COLO829 (cell line): Measurements from ENCODE around the gene MEIS1.
A peak's percentile ranks its signal among the peaks of the same experiment; 100 is the strongest.

ENCODE experiments used
- DNase-seq: peaks from one replicate; pipeline ENCODE4 v3.0.0; 2012; ENCODE audit warnings: low spot score

MEIS1 gene

DNA sequence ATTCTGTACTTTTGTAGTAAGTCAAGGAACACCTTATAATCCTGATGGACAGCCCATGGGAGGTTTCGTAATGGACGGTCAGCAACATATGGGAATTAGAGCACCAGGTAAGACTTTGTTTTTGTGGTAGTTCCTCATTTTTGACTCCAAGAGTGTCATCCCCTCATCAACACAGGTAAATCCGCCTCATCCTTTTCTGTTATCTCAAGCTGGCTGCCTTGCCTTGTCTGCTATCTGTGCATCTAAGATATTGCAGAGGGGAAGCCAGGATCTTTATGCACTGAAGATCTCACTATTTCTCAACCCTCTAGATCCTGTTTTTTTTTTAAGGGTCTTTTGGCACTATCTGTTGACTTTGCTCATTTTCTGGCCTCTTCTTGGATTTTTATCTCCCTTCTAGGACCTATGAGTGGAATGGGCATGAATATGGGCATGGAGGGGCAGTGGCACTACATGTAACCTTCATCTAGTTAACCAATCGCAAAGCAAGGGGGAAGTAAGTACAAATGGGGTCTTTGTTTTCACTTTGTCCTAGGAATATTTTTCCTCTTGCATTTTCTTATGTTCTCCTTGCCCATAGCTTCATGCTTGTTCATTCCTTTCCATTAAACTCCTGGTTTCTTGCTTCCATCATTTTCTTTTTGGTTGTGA lies 133.8 kb downstream of the MEIS1 start:
- no peak for DNase-seq

DNA sequence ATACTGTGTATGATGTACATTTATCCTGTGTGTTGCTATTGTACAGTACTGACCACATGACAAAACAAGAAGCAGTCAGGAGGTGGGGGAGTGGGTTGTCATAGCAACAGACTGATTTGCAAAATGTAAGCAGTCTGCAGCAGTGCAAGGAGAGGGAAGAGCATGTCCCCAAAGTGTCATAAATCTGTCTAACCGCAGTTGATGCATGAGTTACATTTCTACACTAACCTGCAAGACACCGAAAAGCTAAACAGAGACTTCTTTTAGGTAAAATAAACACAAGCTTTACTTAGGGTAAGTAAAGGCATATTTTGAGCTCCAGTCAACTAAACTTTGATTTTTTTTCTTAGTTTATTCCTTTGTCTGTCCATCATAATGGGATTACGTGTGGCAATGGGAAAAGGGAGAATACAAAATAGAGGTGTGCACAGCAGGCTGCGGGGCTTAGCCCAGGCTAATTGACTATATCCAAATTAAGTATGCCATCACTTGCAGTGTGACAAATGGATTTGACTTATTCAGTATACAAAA lies 134.5 kb downstream of the MEIS1 start:
- peak; percentile 46 for DNase-seq

DNA sequence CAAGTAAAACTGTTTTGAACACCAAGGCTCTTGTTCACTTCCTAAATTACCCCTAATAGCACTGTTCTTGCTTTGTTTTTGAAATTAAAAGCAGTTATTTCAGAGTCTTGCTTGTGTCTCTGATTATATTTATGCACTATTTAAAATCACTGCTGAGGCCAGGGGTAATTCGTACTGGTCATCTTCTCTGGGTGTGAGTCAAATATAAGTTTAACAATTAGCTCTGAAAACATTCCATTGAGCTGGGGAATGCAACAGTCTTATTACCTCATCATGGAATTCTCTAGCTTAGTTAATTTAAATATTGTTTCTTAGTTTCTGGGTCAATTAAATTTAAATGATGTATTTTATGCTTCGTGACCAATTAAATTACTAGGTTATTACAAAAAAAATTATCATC lies 135.0 kb downstream of the MEIS1 start:
- DNase-seq, result no peak

DNA sequence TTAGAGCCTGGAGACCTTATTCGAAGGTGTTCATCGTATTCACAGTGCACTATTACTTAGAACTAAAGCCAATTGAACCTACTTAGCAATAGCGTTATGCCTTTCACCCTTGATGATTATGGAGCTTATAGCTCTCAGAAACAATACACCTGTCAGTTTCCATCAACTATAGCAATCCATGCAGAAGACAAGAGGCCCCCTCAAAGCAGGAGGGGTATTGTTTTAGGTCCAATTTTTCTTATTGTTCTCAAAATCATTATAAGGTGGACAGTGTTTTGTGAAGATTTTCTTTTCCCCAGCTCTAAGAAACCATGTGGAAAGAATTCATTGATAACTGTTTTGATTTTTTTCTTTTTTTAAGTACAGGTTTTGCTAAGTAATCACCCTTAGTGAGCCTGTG lies 135.5 kb downstream of the MEIS1 start:
- DNase-seq, result no peak

DNA sequence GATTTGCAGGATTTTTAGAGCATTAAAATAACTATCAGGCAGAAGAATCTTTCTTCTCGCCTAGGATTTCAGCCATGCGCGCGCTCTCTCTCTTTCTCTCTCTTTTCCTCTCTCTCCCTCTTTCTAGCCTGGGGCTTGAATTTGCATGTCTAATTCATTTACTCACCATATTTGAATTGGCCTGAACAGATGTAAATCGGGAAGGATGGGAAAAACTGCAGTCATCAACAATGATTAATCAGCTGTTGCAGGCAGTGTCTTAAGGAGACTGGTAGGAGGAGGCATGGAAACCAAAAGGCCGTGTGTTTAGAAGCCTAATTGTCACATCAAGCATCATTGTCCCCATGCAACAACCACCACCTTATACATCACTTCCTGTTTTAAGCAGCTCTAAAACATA lies 137.0 kb downstream of the MEIS1 start:
- DNase-seq, result no peak

DNA sequence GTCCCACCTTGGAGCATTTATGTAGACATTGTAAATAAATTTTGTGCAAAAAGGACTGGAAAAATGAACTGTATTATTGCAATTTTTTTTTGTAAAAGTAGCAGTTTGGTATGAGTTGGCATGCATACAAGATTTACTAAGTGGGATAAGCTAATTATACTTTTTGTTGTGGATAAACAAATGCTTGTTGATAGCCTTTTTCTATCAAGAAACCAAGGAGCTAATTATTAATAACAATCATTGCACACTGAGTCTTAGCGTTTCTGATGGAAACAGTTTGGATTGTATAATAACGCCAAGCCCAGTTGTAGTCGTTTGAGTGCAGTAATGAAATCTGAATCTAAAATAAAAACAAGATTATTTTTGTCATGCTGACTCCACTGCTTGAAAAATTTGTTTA lies 137.5 kb downstream of the MEIS1 start:
- no peak for DNase-seq

DNA sequence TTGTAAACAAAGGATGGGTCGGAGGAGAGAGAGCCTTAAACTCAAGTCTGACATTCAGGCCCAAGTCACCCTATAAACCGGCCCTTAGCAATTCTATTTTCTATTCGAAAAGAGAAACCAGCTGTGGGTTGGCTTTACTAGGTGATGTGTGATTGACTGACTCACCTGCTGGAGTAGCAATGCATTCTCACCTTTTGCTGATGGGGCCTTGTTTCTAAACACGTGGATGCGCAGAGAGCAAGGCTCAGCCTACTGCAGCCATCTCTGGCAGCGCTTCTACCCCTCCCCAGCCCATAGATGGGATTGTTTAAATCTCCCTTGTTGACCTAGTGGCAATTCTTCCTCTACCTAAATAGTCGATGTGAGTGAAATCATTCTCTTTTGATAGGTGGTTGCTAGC lies 138.5 kb downstream of the MEIS1 start:
- DNase-seq, result no peak

DNA sequence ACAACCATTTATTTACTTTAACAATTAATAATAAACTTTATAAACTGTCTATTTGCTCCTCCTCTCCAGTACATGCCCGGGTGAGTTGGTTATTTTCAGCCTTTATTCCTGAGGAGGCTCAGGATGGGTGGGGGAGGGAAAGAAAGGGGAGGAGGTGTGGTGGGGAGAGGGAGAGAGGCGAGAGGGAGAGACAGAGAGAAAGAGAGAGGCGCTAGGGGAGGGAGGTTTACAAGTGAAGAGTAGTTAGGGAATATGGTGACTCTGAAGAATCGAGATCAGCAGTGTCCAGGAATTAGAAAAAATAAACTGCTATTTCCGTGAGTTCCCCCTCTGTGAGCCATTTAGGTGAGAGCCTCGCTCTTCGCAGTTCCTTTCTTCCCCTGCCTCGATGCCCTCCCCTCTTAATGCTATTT lies 138.9 kb downstream of the MEIS1 start:
- DNase-seq, result no peak

DNA sequence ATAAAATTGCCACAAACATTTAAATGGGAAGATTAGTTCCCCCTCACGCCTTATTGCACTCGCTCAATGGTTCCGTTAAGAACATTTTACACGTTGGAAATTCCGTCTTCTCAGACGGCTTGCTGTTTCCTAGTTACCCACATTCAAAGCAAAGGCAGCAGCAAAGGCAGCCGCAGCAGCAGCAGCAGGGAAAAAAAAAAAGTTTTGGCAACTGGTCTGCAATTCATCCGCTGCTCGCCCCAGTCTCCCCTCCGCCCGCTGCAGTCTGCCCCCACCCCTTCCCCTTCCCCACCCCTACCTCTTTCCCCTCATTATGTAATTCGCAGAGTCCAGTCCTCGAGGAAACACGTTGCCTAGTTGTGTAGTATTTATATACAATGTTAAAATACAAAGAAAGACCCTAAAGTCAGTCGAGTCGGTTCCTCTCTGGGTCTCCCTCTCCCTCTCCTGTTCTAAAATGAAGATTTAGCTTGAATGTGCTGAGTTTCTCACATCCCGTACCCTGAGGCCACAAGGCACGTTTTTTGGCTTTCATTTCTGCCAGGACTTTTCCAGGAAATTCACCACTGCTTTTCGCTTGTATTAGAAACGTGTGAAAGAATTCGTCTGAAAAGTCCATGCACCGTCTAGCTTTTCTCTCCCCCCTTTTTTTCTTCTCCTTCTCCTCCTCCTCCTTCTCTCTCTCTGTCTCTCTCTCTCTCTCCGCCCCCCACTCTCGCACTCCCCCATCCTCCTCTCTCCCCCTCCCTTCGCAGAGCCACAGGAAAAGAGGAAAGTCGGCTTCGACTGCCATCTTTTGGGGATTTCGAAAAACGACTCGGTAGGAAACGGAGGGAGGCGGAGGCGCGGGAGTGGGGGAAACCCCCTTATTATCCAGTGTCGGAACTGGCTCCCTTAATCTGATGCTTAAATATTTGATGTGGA lies 140.0 kb downstream of the MEIS1 start:
- DNase-seq, result peak; percentile 89

DNA sequence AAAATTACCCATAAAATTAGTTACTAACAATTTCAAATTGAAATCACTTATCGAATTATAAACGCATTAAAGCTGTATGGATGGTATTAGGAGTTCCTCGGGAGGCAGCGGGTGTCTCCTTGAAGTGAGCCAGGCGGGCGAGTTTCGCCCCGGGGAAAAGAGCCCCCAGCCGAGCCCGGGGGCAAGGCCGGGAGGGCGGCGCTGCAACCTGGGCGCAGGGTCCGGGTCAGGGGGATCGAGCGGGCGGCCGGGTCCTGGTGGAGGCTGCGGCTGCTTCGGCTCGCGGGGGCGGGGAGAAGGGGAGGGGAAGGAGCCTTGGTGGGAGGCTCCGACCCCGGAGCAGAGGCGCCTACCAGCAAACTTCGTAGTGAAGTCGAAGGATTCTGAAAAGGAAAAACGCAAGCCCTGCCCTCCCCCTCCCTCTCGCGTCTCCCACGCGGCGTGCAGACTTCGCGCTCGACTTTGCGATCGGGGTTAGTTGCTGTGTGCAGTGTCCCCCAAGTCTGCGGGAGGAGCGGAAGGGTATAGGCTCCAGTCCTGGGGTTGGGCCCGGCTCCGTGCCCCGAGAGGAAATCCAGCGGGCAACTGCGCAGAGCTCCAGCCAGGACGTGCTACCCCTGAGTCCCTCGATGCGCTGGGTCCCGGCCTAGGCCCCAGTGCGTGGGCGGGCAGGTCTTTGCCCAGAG lies 140.8 kb downstream of the MEIS1 start:
- DNase-seq, result no peak

DNA sequence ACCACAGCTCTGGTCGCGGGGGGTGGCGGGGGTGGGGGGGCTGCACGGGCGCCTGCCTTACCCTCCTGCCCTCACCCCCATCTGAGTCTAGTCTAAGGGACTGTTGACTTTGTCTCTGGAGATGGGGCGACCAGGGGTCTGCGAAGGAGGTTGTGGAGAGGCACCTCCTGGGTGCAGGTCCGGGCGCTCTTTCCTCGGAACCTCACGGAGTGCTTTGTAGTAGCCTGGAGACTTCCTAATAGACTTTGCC lies 141.3 kb downstream of the MEIS1 start:
- DNase-seq, result no peak

DNA sequence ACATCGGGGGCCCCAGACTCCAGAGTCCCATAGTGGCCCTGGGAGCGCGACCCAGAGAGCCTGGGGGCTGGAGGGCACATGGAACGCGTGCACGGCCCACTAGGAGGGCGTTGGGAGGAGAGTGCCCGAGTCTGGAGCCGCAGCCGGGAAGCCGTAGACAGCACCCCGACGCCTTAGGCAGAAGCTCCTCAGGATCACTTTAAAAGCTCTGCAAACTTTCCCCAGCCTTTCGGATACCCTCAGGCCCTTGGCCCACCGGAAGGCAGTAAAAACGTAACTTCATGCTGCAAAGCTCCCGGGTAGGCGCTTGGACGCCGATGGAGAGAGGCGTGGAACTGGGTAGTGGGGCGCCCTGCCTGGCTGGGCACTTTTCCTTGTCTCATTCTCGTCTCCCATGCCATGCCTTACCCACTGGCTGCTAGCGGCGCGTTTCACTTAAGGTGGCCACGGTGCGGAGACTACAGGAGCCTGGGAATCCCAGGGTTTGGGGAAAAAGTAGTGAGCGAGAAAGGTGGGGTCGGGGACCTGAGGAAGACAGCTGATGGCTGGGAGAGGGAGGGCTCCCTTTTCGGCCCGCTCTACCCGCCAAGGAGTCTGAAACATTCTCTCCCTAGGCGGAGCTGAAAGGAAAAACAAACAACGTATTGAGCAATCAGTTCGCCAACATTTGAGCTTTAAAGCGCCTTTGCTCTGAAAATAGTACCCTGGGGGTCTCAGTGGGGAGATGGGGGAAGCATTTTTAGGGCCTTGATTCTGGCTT lies 141.8 kb downstream of the MEIS1 start:
- no peak for DNase-seq

DNA sequence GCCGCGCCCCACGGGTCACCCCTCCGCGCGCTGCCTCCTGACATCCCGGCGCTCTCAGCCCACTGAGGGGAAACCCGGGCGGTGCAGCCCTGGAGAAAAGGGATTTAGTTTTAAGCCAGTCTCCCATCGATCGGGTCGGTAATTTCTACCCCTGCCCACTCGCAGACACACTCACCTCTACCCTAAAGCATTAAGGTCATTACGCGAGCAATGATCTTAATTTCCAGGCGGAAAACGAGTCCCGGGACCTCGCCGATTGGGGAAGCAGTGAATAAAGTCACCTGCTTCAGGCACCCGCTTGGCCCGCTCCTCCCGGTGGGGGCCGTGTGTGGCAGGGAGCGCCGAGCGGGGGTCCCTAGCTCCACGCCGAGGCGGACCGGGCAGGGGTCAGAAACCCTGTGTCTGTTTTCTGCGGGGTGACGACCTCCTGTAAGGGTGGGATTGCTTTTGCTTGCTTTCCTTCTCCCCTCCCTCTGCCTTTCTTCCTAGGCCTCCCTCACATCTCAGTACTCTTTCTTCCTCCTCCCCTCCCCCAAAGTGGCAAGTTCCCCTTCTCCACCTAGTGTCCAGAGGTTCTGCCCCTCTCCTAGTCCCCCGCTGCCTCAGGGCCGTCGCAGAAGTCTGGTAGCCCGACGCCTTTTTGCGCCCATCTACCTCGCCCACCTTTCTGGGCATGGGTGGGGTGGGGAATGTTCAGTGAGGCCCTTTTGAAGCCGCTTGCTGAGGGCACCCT lies 142.6 kb downstream of the MEIS1 start:
- no peak for DNase-seq

DNA sequence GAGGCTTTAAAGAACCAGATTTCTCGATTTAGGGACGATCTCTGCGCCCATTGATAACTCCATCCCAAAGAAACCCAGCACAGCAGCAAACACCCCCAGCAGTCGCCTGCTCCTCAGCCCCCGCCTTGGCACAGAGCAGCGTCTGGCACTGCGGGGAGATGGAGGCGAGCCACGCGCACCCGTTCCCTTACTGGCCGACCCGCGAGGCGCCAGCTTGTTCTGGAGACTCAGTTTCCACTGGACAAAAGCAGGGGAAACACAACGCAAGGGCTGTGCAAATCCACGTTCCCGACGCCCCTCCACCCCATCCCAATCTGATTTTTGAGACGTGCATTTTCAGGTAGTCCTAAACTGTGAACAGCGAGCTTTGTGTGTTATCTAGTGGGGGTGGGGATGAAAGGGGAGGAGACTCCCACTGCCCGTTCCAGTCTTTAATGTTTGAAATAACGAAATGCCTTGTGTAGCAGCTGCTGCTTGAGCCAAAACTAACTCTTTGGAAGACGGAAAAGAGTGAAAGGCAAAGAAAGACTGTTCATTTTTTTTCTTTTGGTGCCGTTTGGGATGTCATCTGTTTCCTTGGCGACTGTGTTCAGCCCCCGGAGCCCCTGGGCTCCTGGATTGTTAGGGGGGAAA lies 143.2 kb downstream of the MEIS1 start:
- DNase-seq, result no peak

DNA sequence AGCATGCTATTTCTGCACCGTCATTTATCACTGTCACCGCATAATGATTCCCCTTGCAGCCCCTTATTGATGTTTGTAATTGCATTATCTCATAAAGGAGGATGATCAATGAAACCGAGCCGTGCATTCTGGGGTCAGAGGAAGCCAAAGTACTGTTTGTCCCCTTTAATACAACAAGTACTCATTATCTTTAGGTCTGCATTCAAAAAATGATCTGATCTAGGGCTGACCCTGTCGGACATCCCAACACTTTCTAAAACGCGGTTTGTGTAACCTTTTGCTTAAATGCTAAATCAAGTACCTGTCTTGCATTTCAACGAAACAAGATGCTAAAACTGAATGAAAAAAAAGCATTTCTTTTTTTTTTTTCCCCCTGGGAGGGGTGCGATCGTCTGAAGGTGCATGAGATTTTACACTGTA lies 143.8 kb downstream of the MEIS1 start:
- DNase-seq, result no peak

DNA sequence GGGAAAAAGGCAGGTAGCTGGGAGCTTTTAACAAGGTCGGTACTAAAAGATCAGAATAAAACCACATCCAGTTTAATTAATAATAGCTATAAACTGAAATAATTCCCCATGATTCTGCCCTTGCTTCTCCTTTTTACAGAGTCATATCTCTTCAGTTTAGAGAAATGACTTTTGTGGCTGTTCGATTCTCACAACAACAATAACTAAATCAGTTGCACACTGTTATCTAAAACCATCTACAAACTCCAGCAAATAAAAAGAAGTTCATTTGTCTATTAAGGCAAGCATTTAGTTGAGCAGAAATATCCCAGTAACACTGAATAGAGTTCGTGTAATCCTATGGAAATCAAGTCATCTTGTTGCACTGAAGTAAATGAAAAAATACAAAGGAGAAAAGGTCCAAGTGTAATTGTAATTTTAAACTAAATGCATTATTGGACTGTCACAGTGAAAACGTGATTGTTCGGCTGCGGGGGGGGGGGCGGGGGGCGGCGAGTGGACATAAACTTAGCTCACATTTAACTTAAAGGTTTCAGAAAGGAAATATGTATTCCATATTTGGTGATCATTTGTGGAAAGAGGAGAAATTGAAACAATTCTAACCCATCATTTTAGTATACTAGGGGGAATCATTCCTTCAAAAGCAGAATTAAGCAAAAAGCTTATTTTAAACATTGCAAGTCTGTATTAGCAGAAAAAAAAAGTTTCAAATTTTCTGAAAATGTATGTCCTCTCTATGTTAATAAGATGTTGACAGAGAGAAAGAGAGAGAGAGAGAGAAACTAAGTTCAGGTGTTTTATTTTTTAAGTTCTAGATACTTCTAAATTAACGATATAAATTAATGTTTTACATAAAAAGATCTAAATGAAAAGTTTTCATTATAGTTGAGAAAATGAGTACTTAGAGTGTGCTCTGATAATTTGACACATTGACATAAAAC lies 144.5 kb downstream of the MEIS1 start:
- no peak for DNase-seq

DNA sequence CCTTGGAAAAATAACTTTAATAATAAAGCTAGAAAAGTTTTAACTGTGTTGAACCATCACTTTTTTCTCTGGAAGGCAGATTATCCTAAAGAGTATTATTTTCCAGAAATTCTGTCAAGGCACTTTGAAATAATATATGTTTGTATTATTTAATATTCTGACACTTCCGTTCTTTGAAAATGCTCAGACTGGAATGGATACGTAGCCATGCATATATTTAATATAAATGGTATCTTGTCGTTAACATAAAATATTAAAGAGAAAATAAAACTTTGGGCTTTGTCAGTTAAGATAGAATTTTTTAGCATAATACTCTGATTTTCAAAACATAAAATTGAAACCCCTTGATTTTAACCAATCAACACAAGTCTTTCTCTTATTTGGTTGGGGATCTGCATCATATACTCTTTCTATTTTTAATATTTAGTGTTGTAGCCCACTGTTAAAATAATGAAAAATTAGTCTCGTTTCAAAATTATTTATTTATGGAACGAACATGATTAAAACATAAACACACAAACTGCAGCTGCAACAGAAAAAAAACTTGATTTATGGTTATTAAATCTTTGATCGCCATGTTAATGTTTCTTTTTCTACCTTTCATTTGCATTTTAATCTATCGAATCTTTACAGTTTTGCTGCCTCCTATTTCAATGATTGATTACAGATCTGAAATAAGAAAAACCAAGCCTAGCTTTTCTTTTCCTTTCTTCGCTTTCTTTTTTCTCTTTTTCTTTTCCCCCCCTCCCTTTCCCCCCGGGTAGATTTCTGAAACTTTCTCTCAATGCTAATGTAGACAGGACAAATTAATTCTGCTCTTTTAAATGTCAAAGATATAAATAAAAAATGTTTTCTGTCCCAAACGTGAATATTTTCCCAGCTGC lies 145.5 kb downstream of the MEIS1 start:
- DNase-seq, result no peak

DNA sequence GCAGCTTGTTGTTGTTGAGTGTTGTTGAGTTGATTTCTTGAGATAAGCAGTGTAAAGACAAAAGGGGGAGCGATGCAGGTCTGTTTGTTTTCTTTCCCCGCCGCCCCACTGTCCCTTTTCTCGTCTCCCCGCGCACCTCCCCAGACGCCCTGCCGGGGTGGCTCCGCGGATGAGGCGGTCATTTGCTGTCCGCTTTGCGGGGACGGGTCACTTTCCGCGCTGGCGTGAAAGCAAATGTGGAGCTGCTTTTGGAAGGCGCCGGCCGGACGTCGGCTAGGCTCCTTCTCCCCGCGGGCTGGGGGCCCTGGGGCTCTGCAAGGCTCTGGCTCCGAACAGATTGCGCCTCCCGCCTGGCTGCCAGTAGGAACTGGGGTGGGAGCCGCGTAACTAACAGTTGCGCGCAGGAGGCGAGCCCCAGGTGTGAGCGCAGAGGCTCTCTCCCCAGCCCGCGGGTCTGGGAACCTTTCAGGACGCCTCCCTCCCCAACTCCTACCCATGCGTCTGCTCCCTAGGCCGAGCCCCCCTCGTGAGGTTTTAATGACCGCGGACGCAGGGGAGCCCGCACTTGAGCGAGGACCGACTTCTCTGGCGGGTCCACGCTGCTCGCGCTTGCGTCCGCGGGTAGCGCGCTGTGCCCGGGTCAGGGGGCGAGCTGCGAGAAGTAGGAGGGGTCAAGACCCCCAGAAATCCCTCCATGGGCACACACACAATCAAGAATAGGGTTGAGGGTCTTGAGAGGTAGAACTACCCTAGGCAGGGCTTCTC lies 146.6 kb downstream of the MEIS1 start:
- no peak for DNase-seq
